H1 (cell line): ENCODE data around the gene CTDSP1. TPM values are rescaled to one million over a fixed set of nuclear protein-coding genes. Genes with fewer than 3 reads are reported as not detected.

Source experiments
- CBX8 ChIP-seq: fragments of 300-800, 300-1000 bp; sonication (generic); IDR thresholded peaks from 2 replicates; pipeline ENCODE4 v1.7.1; 2016; ENCODE audit warnings: low read depth, low read length, borderline replicate concordance
- JUND ChIP-seq: IDR thresholded peaks from 2 replicates; pipeline ENCODE4 v1.6.1; 2011; ENCODE audit warnings: mild to moderate bottlenecking, improper control_type of control experiment, low read length
- MAFK ChIP-seq: IDR thresholded peaks from 2 replicates; pipeline ENCODE4 v1.6.1; 2012; ENCODE audit warnings: low read depth, mild to moderate bottlenecking, improper control_type of control experiment, low read length
- NRF1 ChIP-seq: IDR thresholded peaks from 2 replicates; pipeline ENCODE4 v1.6.1; 2011; ENCODE audit warnings: mild to moderate bottlenecking, low read depth, low read length, improper control_type of control experiment
- POLR2A ChIP-seq, 2 experiments: IDR thresholded peaks; 1 replicate in 1 of 2; 2 replicates in 1 of 2; pipeline ENCODE4 v1.6.1; 2011; ENCODE audit warnings: low read depth in 2 of 2, low read length in 2 of 2, mild to moderate bottlenecking in 2 of 2; ENCODE audit errors: control extremely low read depth in 1 of 2
- POU5F1 ChIP-seq: IDR thresholded peaks from 2 replicates; pipeline ENCODE4 v1.6.1; 2011; ENCODE audit warnings: low read depth, mild to moderate bottlenecking, low read length, moderate library complexity
- RBBP5 ChIP-seq: IDR thresholded peaks from 2 replicates; pipeline ENCODE4 v1.7.1; 2012; ENCODE audit warnings: low read depth, mild to moderate bottlenecking, inconsistent platforms, low read length, moderate library complexity, borderline replicate concordance
- SUZ12 ChIP-seq: fragments of 200-600 bp; sonication (generic); IDR thresholded peaks from 2 replicates; pipeline ENCODE4 v1.6.1; 2012; ENCODE audit warnings: mild to moderate bottlenecking, inconsistent platforms, low read length, moderate library complexity, mixed read lengths
- TBP ChIP-seq: IDR thresholded peaks from 2 replicates; pipeline ENCODE4 v1.6.1; 2011; ENCODE audit warnings: low read depth, low read length, improper control_type of control experiment
- polyA plus RNA-seq, 7 experiments: library from polyadenylated mRNA; depleted of rRNA in 3 of 7; stranded (reverse) in 5 of 7; unstranded in 2 of 7; fragments of >200 nt in 5 of 7; fragments of 200-250 nt in 2 of 7; gene quantifications; 1 replicate in 5 of 7; 2 replicates in 1 of 7; 4 replicates in 1 of 7; pipeline versions ENCODE4 v1.2.1 to v1.2.3, GENCODE V29; 2011 to 2013; ENCODE audit warnings: missing spikeins in 2 of 7, mixed read lengths in 2 of 7
- total RNA-seq: library from RNA; stranded (reverse); fragmentation: NEBNext Ultra II Directional; extraction: Animal tissue kit (Norgen Biotek cat#: 25700); gene quantifications from 2 replicates; pipeline ENCODE4 v1.2.1, GENCODE V29; 2021
- TF ChIP-seq, protein P1 (sequence below): fragments of 300-600 bp; sonication (generic); IDR thresholded peaks from 2 replicates; pipeline ENCODE4 v1.7.1; 2012; ENCODE audit warnings: low read length, moderate library complexity, mild to moderate bottlenecking, inconsistent platforms; ENCODE audit not compliant: insufficient replicate concordance

CTDSP1 gene
- total and polyA plus RNA-seq, 2 of the 8 experiments (the other 6 are each of a cell fraction or from before 2014, with no cell fraction given): 20.3 to 35.2 TPM

DNA sequence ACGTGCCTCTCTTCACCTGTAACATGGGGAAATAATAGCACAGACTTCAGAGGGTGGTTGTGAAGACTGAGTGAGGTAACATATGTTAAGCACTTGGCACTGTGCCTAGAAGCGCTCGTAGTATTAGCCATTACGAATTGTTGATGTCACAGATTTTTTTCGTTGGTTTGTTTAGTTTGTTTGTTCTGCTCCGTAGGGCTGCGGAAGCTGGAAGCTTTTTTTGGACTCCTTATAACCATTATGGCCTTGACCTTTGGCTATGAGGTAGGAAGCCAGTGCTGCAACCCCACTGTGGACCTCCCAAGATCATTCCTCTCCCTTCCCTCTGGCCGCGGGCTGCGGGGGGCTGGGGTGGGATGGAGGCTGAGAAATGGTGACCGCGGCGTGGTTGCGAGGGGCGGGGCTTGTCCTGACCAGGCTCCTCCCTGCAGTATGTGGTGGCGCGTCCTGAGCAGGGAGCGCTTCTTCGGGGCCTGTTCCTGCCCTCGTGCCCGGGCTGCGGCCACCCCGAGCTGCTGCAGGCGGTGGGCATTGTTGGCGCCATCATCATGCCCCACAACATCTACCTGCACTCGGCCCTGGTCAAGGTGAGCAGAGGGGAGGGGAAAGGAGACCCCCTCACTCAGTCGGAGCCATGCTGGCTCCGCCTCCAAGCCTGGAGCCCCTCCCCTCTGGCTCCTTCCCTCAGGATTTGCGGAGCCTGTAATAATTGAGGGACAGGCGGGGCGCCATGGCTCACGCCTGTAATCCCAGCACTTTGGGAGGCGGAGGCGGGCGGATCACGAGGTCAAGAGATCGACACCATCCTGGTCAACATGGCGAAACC lies 12.1 kb upstream of the CTDSP1 start (continued):
- TF ChIP-seq, protein P1, sequence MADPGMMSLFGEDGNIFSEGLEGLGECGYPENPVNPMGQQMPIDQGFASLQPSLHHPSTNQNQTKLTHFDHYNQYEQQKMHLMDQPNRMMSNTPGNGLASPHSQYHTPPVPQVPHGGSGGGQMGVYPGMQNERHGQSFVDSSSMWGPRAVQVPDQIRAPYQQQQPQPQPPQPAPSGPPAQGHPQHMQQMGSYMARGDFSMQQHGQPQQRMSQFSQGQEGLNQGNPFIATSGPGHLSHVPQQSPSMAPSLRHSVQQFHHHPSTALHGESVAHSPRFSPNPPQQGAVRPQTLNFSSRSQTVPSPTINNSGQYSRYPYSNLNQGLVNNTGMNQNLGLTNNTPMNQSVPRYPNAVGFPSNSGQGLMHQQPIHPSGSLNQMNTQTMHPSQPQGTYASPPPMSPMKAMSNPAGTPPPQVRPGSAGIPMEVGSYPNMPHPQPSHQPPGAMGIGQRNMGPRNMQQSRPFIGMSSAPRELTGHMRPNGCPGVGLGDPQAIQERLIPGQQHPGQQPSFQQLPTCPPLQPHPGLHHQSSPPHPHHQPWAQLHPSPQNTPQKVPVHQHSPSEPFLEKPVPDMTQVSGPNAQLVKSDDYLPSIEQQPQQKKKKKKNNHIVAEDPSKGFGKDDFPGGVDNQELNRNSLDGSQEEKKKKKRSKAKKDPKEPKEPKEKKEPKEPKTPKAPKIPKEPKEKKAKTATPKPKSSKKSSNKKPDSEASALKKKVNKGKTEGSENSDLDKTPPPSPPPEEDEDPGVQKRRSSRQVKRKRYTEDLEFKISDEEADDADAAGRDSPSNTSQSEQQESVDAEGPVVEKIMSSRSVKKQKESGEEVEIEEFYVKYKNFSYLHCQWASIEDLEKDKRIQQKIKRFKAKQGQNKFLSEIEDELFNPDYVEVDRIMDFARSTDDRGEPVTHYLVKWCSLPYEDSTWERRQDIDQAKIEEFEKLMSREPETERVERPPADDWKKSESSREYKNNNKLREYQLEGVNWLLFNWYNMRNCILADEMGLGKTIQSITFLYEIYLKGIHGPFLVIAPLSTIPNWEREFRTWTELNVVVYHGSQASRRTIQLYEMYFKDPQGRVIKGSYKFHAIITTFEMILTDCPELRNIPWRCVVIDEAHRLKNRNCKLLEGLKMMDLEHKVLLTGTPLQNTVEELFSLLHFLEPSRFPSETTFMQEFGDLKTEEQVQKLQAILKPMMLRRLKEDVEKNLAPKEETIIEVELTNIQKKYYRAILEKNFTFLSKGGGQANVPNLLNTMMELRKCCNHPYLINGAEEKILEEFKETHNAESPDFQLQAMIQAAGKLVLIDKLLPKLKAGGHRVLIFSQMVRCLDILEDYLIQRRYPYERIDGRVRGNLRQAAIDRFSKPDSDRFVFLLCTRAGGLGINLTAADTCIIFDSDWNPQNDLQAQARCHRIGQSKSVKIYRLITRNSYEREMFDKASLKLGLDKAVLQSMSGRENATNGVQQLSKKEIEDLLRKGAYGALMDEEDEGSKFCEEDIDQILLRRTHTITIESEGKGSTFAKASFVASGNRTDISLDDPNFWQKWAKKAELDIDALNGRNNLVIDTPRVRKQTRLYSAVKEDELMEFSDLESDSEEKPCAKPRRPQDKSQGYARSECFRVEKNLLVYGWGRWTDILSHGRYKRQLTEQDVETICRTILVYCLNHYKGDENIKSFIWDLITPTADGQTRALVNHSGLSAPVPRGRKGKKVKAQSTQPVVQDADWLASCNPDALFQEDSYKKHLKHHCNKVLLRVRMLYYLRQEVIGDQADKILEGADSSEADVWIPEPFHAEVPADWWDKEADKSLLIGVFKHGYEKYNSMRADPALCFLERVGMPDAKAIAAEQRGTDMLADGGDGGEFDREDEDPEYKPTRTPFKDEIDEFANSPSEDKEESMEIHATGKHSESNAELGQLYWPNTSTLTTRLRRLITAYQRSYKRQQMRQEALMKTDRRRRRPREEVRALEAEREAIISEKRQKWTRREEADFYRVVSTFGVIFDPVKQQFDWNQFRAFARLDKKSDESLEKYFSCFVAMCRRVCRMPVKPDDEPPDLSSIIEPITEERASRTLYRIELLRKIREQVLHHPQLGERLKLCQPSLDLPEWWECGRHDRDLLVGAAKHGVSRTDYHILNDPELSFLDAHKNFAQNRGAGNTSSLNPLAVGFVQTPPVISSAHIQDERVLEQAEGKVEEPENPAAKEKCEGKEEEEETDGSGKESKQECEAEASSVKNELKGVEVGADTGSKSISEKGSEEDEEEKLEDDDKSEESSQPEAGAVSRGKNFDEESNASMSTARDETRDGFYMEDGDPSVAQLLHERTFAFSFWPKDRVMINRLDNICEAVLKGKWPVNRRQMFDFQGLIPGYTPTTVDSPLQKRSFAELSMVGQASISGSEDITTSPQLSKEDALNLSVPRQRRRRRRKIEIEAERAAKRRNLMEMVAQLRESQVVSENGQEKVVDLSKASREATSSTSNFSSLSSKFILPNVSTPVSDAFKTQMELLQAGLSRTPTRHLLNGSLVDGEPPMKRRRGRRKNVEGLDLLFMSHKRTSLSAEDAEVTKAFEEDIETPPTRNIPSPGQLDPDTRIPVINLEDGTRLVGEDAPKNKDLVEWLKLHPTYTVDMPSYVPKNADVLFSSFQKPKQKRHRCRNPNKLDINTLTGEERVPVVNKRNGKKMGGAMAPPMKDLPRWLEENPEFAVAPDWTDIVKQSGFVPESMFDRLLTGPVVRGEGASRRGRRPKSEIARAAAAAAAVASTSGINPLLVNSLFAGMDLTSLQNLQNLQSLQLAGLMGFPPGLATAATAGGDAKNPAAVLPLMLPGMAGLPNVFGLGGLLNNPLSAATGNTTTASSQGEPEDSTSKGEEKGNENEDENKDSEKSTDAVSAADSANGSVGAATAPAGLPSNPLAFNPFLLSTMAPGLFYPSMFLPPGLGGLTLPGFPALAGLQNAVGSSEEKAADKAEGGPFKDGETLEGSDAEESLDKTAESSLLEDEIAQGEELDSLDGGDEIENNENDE: no peak
- TF ChIP-seq CBX8 (no peak), POU5F1 (no peak), POLR2A (IDR thresholded peaks at IDR 0.05; ENCODE audit: control extremely low read depth in 1 of 2, low read depth in 2 of 2, low read length in 2 of 2) (peak in 1 of 2 experiments; percentile 70; a peak in 2 of 3 replicates), TBP (0 out of 2 replicates have a peak, but pooled peaks have one; percentile 14), NRF1 (no peak), SUZ12 (no peak), MAFK (no peak), RBBP5 (peak; percentile 59; the same call in 1 of the 2 replicates), JUND (no peak)
